HG03469 (cell line): ENCODE data around the gene OR2J2.
"Not testable (repeated sequence)": the region's sequence is repeated elsewhere in the genome, so short reads cannot be mapped to it uniquely, and the experiment has no call there.

Source experiments
- ATAC-seq: cut with Tn5 transposase; IDR thresholded peaks from one replicate; pipeline ENCODE4 v1.9.1; 2021; ENCODE audit warnings: mild to moderate bottlenecking, moderate library complexity, moderate number of reproducible peaks; ENCODE audit not compliant: unreplicated experiment

The OR2J2 gene

GRCh38 chr6:29170607-29171006 lies at the start of gene OR2J2:
Gene OR2J2 (plus strand): TSS chr6:29170907. CDS start chr6:29173636, 2,729 bp downstream.
- ATAC-seq = not testable (repeated sequence)

DNA sequence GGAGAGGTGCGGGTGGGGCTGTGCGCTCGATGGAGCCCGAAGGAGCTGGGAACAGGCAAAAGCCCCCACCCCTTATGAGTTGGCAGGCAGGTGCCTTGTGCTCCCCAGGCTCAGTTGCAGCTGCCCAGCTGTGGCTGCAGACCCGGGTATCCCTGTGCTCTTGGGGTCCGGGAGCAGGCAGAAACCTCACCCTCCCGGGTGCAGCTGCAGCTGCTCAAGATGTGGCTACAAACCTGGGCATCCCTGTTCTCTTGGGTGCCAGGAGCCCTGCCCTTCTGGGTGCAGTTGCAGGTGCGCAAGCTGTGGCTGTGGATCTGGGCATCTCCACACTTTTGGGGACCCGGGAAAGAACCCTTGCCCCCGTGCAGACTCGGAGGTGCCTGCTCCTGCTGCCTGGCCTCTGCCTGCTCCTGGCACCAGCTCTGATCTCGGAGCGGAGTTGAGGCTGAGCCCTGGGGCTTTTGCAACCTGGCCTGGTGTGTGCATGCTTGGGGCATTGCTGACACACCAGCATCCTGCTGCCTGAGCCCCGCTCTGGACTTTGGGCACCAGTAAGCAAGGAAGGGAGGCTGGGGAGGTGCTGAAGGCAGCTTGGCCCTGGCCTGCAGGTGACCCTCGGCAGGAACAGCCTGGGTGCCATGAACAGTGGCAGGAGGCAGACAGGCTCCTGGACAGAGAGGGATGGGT lies 41.2 kb upstream of the OR2J2 start:
- no peak for ATAC-seq

GRCh38 chr6:29130644-29131043 lies 40.1 kb upstream of the OR2J2 start:
- ATAC-seq = no peak

- no peak for ATAC-seq
These were observed 39.0 kb upstream of the OR2J2 start for GRCh38 chr6:29131691-29132090.

- ATAC-seq = no peak
These were observed 33.0 kb upstream of the OR2J2 start for GRCh38 chr6:29137724-29138123.

DNA sequence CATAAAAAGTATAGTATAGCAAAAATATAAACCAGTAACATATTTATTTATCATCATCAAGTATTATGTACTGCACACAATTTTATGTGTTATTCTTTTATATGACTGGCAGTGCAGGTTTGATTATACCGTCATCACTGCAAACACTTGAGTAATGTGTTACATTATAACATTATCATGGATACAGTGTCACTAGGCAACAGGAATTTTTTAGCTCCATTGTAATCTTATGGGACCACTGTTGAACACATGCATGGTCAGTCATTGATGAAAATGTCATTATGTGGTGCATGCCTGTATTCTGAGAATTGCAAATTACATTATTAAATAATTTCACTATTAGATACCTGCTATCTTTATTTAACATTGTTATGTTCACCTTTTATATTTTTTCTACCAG lies 29.1 kb upstream of the OR2J2 start:
- no peak for ATAC-seq

DNA sequence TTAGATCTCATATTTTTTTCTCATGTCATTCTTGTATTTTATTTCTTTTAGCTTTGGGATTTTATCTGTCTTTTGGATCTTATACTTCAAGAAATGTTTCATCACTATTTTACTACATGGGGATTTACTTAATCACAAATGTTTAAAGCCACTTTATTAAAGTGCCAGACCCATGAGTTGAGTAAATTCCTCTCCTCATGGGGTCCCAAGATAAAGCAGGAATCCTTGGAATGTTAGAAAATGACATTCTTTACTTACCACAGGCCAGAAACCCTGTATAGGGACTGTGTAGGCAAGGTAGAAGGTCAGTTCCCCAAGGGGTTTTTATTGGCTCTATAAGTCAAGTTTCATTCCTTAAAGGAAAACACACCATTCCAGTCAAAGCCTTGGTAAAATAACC lies 28.4 kb upstream of the OR2J2 start:
- no peak for ATAC-seq

GRCh38 chr6:29146179-29146578 lies 24.5 kb upstream of the OR2J2 start:
- no peak for ATAC-seq

DNA sequence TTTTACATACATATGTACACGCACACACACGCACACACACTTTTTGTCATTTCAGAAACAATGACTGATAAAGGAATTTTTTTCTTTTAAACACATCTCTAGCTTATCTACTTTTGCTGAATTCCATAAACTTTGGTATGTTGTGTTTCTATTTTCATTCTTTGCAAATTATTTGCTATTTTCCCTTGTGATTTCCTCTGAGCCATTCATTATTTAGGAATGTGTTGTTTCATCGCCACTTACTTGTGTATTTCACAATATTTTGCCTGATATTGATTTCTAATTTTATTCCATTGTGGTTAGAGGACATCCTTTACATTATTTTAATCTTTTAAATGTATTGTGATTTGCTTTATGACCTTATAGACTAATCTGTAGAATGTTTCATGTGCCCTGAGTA lies 23.6 kb upstream of the OR2J2 start:
- ATAC-seq = no peak

GRCh38 chr6:29149444-29149843 lies 21.3 kb upstream of the OR2J2 start:
- ATAC-seq = not testable (repeated sequence)

DNA sequence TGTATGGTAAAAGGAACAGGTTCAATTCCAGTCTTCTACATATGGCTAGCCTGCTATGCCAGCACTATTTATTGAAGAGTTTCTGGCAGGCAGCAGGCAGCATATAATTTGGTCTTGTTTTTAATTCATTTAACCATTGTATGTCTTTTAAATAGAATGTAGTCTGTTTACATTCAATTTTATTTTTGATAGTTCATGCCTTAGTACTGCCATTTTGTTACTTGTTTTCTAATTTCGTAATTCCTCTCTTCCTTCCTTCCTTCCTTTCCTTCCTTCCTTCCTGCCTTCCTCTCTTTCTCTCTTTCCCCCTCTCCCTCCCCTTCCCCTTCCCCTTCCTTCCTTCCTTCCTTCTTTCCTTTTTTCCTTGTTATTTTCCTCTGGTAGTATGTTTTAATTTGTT lies 17.6 kb upstream of the OR2J2 start:
- no peak for ATAC-seq

- not testable (repeated sequence) for ATAC-seq
These were observed 15.5 kb upstream of the OR2J2 start for GRCh38 chr6:29155182-29155581.

- ATAC-seq = not testable (repeated sequence)
These were observed 10.8 kb upstream of the OR2J2 start for GRCh38 chr6:29159922-29160321.

DNA sequence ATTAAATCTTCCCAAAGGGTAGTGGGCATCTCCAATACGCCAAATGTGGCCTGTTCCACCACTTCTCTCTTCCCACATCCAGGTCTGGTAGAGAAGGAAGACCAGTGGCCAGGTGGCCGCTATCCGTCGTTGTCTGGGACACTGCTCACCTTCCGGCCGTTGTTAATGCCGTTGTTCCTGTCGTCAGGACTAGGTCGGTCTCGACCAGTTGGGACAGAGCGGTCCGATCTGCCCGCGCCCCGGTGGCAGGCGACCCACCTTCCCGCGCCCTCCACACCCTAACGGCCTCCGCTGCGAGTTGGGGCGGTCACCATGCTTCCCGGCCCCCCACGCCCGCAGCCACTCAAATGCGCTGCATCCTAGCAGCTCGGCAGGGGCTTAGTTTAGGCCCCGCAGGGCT lies 5.1 kb upstream of the OR2J2 start:
- not testable (repeated sequence) for ATAC-seq

DNA sequence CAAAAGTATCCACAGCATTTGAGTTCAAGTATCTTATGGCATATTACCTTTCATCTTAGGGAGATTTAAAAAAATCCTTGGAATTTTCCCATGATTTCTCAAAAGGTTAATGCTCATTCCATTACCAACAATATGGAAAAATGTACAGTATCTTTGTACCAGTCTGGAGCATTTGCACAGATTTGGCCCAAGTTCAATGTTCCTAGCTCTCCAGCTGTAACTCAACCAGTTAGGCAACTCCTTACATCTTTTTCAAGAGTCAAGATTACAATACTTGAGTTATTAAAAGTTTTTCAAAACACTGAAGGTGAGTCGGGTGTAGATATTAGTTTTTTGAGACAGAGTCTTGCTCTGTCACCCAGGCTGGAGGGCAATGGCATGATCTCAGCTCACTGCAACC lies 1.0 kb downstream of the OR2J2 start:
- ATAC-seq = no peak

GRCh38 chr6:29183594-29183993 lies 12.9 kb downstream of the OR2J2 start:
- no peak for ATAC-seq

DNA sequence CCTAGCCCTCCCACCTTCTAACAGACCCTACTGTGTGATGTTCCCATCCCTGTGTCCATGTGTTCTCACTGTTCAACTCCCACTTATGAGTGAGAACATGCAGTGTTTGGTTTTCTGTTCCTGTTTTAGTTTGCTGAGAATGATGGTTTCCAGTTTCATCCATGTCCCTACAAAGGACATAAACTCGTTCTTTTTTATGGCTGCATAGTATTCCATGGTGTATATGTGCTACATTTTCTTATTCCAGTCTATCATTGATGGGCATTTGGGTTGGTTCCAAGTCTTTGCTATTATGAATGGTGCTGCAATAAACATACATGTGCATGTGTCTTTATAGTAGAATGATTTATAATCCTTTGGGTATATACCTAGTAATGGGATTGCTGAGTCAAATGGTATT lies 18.0 kb downstream of the OR2J2 start:
- ATAC-seq = not testable (repeated sequence)

DNA sequence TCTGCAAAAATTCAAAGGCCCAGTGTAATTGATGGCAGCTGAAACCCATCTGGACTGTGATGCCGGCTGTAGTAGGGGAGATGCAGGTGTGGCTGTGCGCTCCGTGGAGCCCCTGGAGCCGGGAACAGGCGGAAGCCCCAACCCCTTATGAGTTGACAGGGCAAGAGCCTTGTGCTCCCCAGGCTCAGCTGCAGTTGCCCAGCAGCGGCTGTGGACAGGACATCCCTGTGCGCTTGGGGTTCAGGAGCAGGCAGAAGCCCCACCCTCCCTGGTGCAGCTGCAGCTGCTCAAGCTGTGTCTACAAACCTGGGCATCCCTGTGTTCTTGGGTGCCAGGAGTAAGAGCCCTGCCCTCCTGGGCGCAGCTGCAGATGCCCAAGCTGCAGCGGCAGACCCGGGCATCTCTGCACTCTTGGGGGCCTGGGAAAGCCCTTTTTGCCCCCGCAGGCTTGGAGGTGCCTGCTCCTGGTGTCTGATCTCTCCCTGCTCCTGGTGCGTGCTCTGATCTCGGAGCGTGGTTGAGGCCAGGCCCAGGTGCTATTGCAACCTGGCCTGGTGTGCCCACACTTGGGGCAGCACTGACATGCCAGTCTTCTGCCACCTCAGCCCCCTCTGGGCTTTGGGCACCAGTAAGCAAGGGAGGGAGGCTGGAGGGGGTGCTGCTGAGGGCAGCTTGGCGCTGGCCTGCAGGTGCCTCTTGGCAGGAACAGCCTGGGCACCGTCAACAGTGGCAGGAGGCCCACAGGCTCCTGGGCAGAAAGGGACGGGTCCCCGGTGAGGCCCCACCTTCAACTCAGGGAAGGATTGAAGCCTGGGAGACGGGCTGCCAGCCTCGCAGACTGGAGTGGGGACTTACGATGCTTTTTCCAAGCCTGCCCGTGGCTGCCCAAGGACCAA lies 30.3 kb downstream of the OR2J2 start:
- ATAC-seq = no peak

DNA sequence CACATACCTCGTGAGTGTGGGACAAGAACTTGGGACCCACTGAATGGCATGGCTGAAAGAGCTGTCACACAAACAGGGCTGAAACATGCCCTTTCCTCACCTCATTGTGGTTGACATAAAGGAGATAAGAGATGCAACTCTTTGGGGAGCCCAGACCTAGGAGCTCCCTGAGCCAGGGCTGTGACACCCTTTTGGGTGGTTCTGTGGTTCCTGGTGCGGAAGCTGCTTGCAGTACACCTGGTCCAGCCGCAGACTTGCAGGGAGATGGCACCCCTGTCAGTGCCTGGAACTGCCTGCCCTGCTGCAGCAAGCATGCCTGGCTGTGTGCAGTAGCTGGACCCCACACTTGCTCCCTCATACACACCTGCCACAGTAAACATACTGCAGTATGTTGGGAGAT lies 31.3 kb downstream of the OR2J2 start:
- no peak for ATAC-seq

DNA sequence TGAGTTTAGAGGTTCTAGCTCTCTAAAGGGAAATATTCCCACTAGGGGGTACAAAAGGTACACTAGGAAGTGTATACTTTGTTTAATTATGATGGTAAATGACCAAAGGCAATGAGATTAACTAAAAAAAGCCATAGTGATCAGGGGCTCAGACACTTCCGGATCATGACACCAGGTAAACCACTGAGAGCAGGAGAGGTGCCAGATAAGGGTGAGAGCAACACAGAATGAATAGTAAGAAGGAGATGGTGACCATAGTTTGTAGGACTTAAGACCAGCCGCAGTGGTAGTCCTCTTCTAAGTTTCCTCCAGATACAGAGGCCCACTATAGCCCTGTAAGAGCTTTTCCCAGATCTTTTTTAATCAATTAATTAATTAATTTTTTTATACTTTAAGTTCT lies 40.8 kb downstream of the OR2J2 start:
- ATAC-seq = no peak

DNA sequence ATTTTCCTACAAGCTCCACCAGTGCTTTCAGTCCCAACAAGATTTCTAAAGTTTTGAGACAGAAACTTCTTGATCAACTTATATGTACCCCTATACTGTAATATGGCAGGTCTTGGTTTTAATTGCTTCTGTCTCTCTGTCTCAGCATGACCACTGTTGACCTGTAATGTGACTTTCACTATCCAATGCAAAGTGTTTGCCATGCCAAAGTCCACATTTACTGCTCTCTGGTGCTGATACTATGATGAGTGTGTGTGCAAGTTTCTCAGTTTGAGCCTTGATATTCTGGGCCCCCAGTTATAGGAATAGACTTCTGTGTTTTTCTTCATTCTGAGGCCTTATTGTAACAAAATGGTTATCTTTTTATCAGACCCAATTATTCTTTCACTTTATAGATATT lies 45.8 kb downstream of the OR2J2 start:
- ATAC-seq = no peak

- not testable (repeated sequence) for ATAC-seq
These were observed 46.5 kb downstream of the OR2J2 start for GRCh38 chr6:29217242-29217641.
